Liver (tissue), 9 donors: ENCODE data around the gene SIL1. TPM values are rescaled to one million over a fixed set of nuclear protein-coding genes. Genes with fewer than 3 reads are reported as not detected.

ENCODE experiments used
- DNase-seq: peaks from one replicate; pipeline ENCODE4 v3.0.0-alpha.2; 2017; ENCODE audit warnings: low spot score
- H3K27ac ChIP-seq, 2 donors: one replicate each; pipeline ENCODE4 v1.7.0; 2013; ENCODE audit warnings: inconsistent platforms in 2 of 2, low read length in 2 of 2, control low read depth in 1 of 2, low read depth in 1 of 2, mild to moderate bottlenecking in 1 of 2
- H3K27me3 ChIP-seq, 4 donors: one replicate each; pipeline versions ENCODE4 v1.6.1 to v1.7.0; 2013; ENCODE audit warnings: low read length in 3 of 4, inconsistent platforms in 1 of 4, mild to moderate bottlenecking in 1 of 4, moderate library complexity in 1 of 4; ENCODE audit not compliant: control insufficient read depth in 4 of 4, insufficient read depth in 4 of 4
- H3K36me3 ChIP-seq, 4 donors: one replicate each; pipeline versions ENCODE4 v1.6.1 to v1.7.0; 2013; ENCODE audit warnings: low read length in 3 of 4, mild to moderate bottlenecking in 3 of 4, low read depth in 1 of 4, moderate library complexity in 1 of 4; ENCODE audit not compliant: control insufficient read depth in 4 of 4, insufficient read depth in 3 of 4
- H3K4me1 ChIP-seq, 4 donors: one replicate each; pipeline versions ENCODE4 v1.6.1 to v1.7.0; 2013; ENCODE audit warnings: low read length in 3 of 4, mild to moderate bottlenecking in 3 of 4, moderate library complexity in 1 of 4; ENCODE audit not compliant: control insufficient read depth in 4 of 4, insufficient read depth in 4 of 4
- H3K4me3 ChIP-seq, 3 donors: one replicate each; pipeline versions ENCODE4 v1.6.1 to v1.7.0; 2013; ENCODE audit warnings: low read length in 3 of 3, control low read depth in 1 of 3, low read depth in 1 of 3, mild to moderate bottlenecking in 1 of 3
- H3K9ac ChIP-seq, 2 donors: one replicate each; pipeline ENCODE4 v1.7.0; 2013; ENCODE audit warnings: low read length in 2 of 2, mild to moderate bottlenecking in 2 of 2, moderate library complexity in 2 of 2, control low read depth in 1 of 2, low read depth in 1 of 2
- H3K9me3 ChIP-seq, 4 donors: one replicate each; pipeline versions ENCODE4 v1.6.1 to v1.7.0; 2013; ENCODE audit warnings: low read length in 3 of 4; ENCODE audit not compliant: control insufficient read depth in 4 of 4
- CTCF ChIP-seq: fragments of 150-350 bp; IDR thresholded peaks from 2 replicates; pipeline ENCODE4 v1.5.1; 2017; ENCODE audit warnings: improper control_type of control experiment, low read depth, low read length; ENCODE audit not compliant: missing input control
- EGR1 ChIP-seq, 2 donors: IDR thresholded peaks; 2 replicates each; pipeline ENCODE4 v1.6.1; 2016 to 2018; ENCODE audit warnings: antibody characterized with exemption in 2 of 2, low read depth in 2 of 2
- FOXA1 ChIP-seq: IDR thresholded peaks from 2 replicates; pipeline ENCODE4 v1.6.1; 2016; ENCODE audit warnings: antibody characterized with exemption
- GABPA ChIP-seq, 2 donors: IDR thresholded peaks in 1 of 2; conservative IDR thresholded peaks in 1 of 2; 2 replicates each; pipeline ENCODE4 v1.6.1; 2016; ENCODE audit warnings: antibody characterized with exemption in 2 of 2, mild to moderate bottlenecking in 1 of 2, moderate library complexity in 1 of 2
- HNF4A ChIP-seq, 2 donors: conservative IDR thresholded peaks; 2 replicates each; pipeline ENCODE4 v1.6.1; 2016; ENCODE audit warnings: antibody characterized with exemption in 2 of 2, mild to moderate bottlenecking in 2 of 2
- HNF4G ChIP-seq: IDR thresholded peaks from 2 replicates; pipeline ENCODE4 v1.6.1; 2016; ENCODE audit warnings: antibody characterized with exemption
- JUND ChIP-seq, 2 donors: IDR thresholded peaks; 2 replicates each; pipeline ENCODE4 v1.6.1; 2016; ENCODE audit warnings: antibody characterized with exemption in 2 of 2
- MAX ChIP-seq: IDR thresholded peaks from 2 replicates; pipeline ENCODE4 v1.6.1; 2016; ENCODE audit warnings: antibody characterized with exemption
- NR2F2 ChIP-seq: IDR thresholded peaks from 2 replicates; pipeline ENCODE4 v1.6.1; 2016; ENCODE audit warnings: antibody characterized with exemption
- RAD21 ChIP-seq, 2 donors: IDR thresholded peaks; 2 replicates each; pipeline ENCODE4 v1.6.1; 2016; ENCODE audit warnings: antibody characterized with exemption in 2 of 2, mild to moderate bottlenecking in 2 of 2
- REST ChIP-seq: IDR thresholded peaks from 2 replicates; pipeline ENCODE4 v1.6.1; 2016; ENCODE audit warnings: antibody characterized with exemption, mild to moderate bottlenecking
- RXRA ChIP-seq, 2 donors: IDR thresholded peaks; 2 replicates each; pipeline ENCODE4 v1.6.1; 2017 to 2018; ENCODE audit warnings: antibody characterized with exemption in 2 of 2, mild to moderate bottlenecking in 1 of 2
- SP1 ChIP-seq: IDR thresholded peaks from 2 replicates; pipeline ENCODE4 v1.6.1; 2018; ENCODE audit warnings: antibody characterized with exemption, mild to moderate bottlenecking
- TAF1 ChIP-seq: conservative IDR thresholded peaks from 2 replicates; pipeline ENCODE4 v1.6.1; 2016; ENCODE audit warnings: antibody characterized with exemption, mild to moderate bottlenecking
- YY1 ChIP-seq: IDR thresholded peaks from 2 replicates; pipeline ENCODE4 v1.6.1; 2016; ENCODE audit warnings: antibody characterized with exemption, mild to moderate bottlenecking
- WGBS: extraction: QIAGEN DNeasy Blood & Tissue Kit; methylation state at CpG from one replicate; pipeline ENCODE4 v1.1.7; 2013; 5-methylcytosine and 5-hydroxymethylcytosine counted together
- polyA plus RNA-seq, 2 donors: library from polyadenylated mRNA; stranded (reverse) in 1 of 2; unstranded in 1 of 2; fragments of 200-250 nt in 1 of 2; fragments of >200 nt in 1 of 2; fragmentation: Nextera tagmentation in 1 of 2; extraction: Ambion mirVana in 1 of 2; gene quantifications; one replicate each; pipeline versions ENCODE4 v1.2.1 to v1.2.3, GENCODE V29; 2013 to 2015
- total RNA-seq, 2 donors: library from RNA; depleted of rRNA; stranded (reverse); fragments of >200 nt; gene quantifications; one replicate each; pipeline ENCODE4 v1.2.3, GENCODE V29; 2014
- TF ChIP-seq, protein P1 (sequence below): IDR thresholded peaks from 2 replicates; pipeline ENCODE4 v1.6.1; 2016; ENCODE audit warnings: antibody characterized with exemption
- donor health status: healthy.
- donor health status: healthy.
- donor health status: healthy.
- donor health status: healthy.
- donor health status: healthy.

The SIL1 gene
- total and polyA plus RNA-seq, 4 donors: 38.1 to 95.1 (median 76.2) TPM

DNA sequence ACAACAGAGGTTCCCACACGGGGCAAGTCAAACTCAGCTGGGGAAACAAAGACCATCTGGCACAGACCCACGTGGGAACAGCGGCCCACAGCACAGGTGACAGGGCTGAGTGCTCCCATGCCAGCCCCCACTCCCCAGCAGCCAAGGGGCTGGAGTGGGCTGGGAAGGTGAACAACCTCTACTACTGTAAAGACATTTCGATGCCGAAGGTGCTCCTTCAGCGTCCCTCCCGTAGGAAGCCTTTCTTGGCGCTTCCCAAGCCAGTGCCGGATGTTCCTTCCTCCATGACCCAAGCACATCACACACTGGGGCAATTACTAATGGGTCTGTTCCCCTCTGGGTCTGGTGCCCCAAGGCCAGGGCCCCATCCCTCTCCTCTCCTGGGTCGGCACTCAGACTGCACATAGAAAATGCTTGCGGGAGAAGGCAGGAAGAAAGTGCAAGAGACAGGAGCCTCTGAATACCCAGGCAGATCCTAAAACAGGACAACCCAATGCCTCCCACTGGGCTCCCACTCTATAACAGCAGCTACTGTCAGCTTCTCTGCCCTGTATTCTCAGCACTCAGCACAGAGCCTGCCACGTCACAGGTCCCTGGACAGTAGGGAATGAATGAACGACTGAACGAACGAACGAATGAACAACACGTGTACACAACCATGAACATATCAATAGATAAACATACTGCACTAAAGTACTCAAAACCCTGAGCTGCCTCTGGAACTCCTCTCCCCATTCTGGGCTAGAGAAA, 246.0 kb downstream of the SIL1 start:
- Histone ChIP-seq H3K9me3 (no peaks in the 10 kb centered on the region), H3K27me3 (no peaks in the 10 kb centered on the region), H3K9ac (no peak overlapping the region), H3K27ac (no peak overlapping the region), H3K4me1 (peaks cover 4 to 23% (median 11%) of the 10 kb centered on the region in 4 donors), H3K4me3 (no peak overlapping the region), H3K36me3 (peaks cover 0 to 7% (median 2%) of the 10 kb centered on the region in 4 donors)
- TF ChIP-seq FOXA1 (no peak), TAF1 (no peak), HNF4A (conservative IDR thresholded peaks at IDR 0.05) (no peak), MAX (no peak), RXRA (IDR thresholded peaks at IDR 0.05) (no peak)
- TF ChIP-seq, protein P1, sequence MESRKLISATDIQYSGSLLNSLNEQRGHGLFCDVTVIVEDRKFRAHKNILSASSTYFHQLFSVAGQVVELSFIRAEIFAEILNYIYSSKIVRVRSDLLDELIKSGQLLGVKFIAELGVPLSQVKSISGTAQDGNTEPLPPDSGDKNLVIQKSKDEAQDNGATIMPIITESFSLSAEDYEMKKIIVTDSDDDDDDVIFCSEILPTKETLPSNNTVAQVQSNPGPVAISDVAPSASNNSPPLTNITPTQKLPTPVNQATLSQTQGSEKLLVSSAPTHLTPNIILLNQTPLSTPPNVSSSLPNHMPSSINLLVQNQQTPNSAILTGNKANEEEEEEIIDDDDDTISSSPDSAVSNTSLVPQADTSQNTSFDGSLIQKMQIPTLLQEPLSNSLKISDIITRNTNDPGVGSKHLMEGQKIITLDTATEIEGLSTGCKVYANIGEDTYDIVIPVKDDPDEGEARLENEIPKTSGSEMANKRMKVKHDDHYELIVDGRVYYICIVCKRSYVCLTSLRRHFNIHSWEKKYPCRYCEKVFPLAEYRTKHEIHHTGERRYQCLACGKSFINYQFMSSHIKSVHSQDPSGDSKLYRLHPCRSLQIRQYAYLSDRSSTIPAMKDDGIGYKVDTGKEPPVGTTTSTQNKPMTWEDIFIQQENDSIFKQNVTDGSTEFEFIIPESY: no peak
- 93% methylated on average over 17 of the region's 17 CpGs for WGBS
- no peak for DNase-seq

GRCh38 chr5:138951091-138951985, 246.8 kb downstream of the SIL1 start:
- no peak for DNase-seq
- peaks cover 0 to 14% (median 5%) of the 10 kb centered on the region in 4 donors for H3K36me3 ChIP-seq
- H3K9ac ChIP-seq: no peak overlapping the region
- H3K4me1 ChIP-seq: peaks cover 4 to 23% (median 11%) of the 10 kb centered on the region in 4 donors
- H3K27me3 ChIP-seq: no peaks in the 10 kb centered on the region
- 97% methylated on average over 18 of the region's 18 CpGs for WGBS
- H3K27ac ChIP-seq: no peak overlapping the region
- no peaks in the 10 kb centered on the region for H3K9me3 ChIP-seq
- TF ChIP-seq GABPA (IDR thresholded peaks at IDR 0.05 in 1 of 2, conservative IDR thresholded peaks at IDR 0.05 in 1 of 2) (no peak), YY1 (no peak), FOXA1 (no peak), RAD21 (IDR thresholded peaks at IDR 0.05) (no peak), JUND (IDR thresholded peaks at IDR 0.05) (no peak), HNF4A (conservative IDR thresholded peaks at IDR 0.05) (no peak), REST (no peak), NR2F2 (no peak), CTCF (no peak), TAF1 (no peak), RXRA (IDR thresholded peaks at IDR 0.05) (no peak), SP1 (no peak), HNF4G (no peak), MAX (no peak), EGR1 (IDR thresholded peaks at IDR 0.05; ENCODE audit: low read depth in 2 of 2) (no peak)
- TF ChIP-seq, protein P1: no peak
- no peak overlapping the region for H3K4me3 ChIP-seq
